Measurements from ENCODE around the gene TSPAN16. TPM values are rescaled to one million over a fixed set of nuclear protein-coding genes. Genes with fewer than 3 reads are reported as not detected.

The TSPAN16 gene
- total and polyA plus RNA-seq, 2 of the 13 experiments (the other 11 are each of a cell fraction or from before 2014, with no cell fraction given): not detected

DNA sequence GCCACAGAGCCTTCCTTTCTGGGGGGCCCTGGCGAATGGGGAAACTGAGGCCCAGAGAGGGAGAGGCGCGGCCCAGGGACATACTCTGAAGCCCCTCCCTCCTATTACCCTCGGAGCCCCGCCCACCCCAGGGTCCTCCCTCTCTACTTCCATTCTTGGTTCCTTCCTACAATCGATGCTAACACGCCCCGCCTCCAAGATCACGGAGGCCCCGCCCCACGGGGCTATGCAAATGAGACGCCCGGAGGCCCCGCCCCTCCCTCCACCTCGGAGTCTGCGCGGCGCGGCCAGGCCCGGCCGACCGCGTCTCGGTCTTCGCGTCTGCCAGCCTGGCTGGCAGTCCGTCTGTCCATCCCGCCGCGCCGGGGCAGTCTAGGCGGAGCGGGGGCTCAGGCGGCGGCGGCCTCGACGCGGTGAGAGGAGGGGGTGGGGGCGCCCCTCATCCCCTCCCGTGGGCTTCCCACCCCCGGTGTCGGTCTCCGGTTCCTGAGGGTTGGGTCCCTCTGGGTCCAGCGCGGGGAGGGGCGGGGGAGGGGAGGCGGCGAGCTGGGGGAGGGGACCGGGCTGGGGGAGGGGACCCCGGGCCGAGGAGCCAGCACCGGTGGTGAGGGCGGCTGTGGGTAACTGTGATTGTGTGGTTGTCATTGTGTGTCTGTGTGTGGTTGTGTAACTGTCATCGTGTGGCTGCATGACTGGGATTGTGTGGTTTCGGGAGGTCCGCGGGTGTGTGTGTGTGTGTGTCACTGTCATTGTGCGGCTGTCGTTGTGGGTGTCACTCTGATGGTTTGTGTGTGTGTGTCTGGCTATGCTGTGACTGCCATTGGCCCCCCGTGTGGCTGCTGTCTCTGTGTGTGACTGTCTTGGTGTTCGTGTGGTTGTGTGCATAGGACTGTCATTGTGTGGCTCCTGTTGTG lies 59.5 kb downstream of the TSPAN16 start, which contains the start of gene PLPPR2 (continued):
- TF ChIP-seq ZNF549 (CRISPR knock-in tag; IDR thresholded peaks at IDR 0.05): no peak
- TF ChIP-seq MZF1 (CRISPR knock-in tag; IDR thresholded peaks at IDR 0.05; ENCODE audit: borderline replicate concordance): no peak
- no peak for TF ChIP-seq SP5 (CRISPR knock-in tag; IDR thresholded peaks at IDR 0.05; ENCODE audit: borderline replicate concordance, low read depth)
- no peak for TF ChIP-seq RCOR2 (CRISPR knock-in tag; IDR thresholded peaks at IDR 0.05)
- TF ChIP-seq, protein P1, sequence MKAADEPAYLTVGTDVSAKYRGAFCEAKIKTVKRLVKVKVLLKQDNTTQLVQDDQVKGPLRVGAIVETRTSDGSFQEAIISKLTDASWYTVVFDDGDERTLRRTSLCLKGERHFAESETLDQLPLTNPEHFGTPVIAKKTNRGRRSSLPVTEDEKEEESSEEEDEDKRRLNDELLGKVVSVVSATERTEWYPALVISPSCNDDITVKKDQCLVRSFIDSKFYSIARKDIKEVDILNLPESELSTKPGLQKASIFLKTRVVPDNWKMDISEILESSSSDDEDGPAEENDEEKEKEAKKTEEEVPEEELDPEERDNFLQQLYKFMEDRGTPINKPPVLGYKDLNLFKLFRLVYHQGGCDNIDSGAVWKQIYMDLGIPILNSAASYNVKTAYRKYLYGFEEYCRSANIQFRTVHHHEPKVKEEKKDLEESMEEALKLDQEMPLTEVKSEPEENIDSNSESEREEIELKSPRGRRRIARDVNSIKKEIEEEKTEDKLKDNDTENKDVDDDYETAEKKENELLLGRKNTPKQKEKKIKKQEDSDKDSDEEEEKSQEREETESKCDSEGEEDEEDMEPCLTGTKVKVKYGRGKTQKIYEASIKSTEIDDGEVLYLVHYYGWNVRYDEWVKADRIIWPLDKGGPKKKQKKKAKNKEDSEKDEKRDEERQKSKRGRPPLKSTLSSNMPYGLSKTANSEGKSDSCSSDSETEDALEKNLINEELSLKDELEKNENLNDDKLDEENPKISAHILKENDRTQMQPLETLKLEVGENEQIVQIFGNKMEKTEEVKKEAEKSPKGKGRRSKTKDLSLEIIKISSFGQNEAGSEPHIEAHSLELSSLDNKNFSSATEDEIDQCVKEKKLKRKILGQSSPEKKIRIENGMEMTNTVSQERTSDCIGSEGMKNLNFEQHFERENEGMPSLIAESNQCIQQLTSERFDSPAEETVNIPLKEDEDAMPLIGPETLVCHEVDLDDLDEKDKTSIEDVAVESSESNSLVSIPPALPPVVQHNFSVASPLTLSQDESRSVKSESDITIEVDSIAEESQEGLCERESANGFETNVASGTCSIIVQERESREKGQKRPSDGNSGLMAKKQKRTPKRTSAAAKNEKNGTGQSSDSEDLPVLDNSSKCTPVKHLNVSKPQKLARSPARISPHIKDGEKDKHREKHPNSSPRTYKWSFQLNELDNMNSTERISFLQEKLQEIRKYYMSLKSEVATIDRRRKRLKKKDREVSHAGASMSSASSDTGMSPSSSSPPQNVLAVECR (CRISPR knock-in tag; IDR thresholded peaks at IDR 0.05; ENCODE audit: borderline replicate concordance): no peak
- no peak for TF ChIP-seq KAT2B (IDR thresholded peaks at IDR 0.05; ENCODE audit: borderline replicate concordance, low read depth, low read length)
- no peak for TF ChIP-seq ZNF781 (CRISPR knock-in tag; IDR thresholded peaks at IDR 0.05; ENCODE audit: borderline replicate concordance, not compliant biosample characterization)
- TF ChIP-seq, protein P2, sequence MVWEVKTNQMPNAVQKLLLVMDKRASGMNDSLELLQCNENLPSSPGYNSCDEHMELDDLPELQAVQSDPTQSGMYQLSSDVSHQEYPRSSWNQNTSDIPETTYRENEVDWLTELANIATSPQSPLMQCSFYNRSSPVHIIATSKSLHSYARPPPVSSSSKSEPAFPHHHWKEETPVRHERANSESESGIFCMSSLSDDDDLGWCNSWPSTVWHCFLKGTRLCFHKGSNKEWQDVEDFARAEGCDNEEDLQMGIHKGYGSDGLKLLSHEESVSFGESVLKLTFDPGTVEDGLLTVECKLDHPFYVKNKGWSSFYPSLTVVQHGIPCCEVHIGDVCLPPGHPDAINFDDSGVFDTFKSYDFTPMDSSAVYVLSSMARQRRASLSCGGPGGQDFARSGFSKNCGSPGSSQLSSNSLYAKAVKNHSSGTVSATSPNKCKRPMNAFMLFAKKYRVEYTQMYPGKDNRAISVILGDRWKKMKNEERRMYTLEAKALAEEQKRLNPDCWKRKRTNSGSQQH (CRISPR knock-in tag; IDR thresholded peaks at IDR 0.05; ENCODE audit: low read depth): no peak
- no peak for TF ChIP-seq ZNF557 (CRISPR knock-in tag; IDR thresholded peaks at IDR 0.05)
- no peak for TF ChIP-seq SP1 (IDR thresholded peaks at IDR 0.05)
- peak; percentile 39; the same call in 1 of the 2 replicates for TF ChIP-seq SP1 (CRISPR knock-in tag; IDR thresholded peaks at IDR 0.05)
- TF ChIP-seq ZNF761 (CRISPR knock-in tag; conservative IDR thresholded peaks at IDR 0.05): no peak
- TF ChIP-seq ZFX (CRISPR knock-in tag; IDR thresholded peaks at IDR 0.05; ENCODE audit: low read depth): peak; percentile 59
- TF ChIP-seq KAT7 (CRISPR knock-in tag; IDR thresholded peaks at IDR 0.05; ENCODE audit: borderline replicate concordance): no peak
- TF ChIP-seq ZNF33B (CRISPR knock-in tag; IDR thresholded peaks at IDR 0.05): no peak
- TF ChIP-seq MEF2D (CRISPR knock-in tag; IDR thresholded peaks at IDR 0.05): no peak
- TF ChIP-seq, protein P3, sequence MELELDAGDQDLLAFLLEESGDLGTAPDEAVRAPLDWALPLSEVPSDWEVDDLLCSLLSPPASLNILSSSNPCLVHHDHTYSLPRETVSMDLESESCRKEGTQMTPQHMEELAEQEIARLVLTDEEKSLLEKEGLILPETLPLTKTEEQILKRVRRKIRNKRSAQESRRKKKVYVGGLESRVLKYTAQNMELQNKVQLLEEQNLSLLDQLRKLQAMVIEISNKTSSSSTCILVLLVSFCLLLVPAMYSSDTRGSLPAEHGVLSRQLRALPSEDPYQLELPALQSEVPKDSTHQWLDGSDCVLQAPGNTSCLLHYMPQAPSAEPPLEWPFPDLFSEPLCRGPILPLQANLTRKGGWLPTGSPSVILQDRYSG (CRISPR knock-in tag; IDR thresholded peaks at IDR 0.05): no peak
- TF ChIP-seq MED8 (CRISPR knock-in tag; IDR thresholded peaks at IDR 0.05; ENCODE audit: insufficient replicate concordance): no peak
- no peak for TF ChIP-seq ZNF431 (CRISPR knock-in tag; IDR thresholded peaks at IDR 0.05; ENCODE audit: borderline replicate concordance, low read depth)
- TF ChIP-seq, protein P4, sequence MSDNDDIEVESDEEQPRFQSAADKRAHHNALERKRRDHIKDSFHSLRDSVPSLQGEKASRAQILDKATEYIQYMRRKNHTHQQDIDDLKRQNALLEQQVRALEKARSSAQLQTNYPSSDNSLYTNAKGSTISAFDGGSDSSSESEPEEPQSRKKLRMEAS (IDR thresholded peaks at IDR 0.05): no peak
- TF ChIP-seq POLR2A (IDR thresholded peaks at IDR 0.05; ENCODE audit: insufficient read depth in 1 of 2, low read depth in 2 of 2, low read length in 2 of 2): peak in 1 of 2 experiments; percentile 44; a peak in 1 of 4 replicates
- TF ChIP-seq MEIS1 (CRISPR knock-in tag; IDR thresholded peaks at IDR 0.05; ENCODE audit: borderline replicate concordance): no peak
- TF ChIP-seq, protein P5, sequence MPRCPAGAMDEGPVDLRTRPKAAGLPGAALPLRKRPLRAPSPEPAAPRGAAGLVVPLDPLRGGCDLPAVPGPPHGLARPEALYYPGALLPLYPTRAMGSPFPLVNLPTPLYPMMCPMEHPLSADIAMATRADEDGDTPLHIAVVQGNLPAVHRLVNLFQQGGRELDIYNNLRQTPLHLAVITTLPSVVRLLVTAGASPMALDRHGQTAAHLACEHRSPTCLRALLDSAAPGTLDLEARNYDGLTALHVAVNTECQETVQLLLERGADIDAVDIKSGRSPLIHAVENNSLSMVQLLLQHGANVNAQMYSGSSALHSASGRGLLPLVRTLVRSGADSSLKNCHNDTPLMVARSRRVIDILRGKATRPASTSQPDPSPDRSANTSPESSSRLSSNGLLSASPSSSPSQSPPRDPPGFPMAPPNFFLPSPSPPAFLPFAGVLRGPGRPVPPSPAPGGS (CRISPR knock-in tag; IDR thresholded peaks at IDR 0.05): no peak
